CD4-positive, alpha-beta memory T cell (primary cell): ENCODE results near the gene CCPG1. TPM values are rescaled to one million over a fixed set of nuclear protein-coding genes. Genes with fewer than 3 reads are reported as not detected.
A peak's percentile ranks its signal among the peaks of the same experiment; 100 is the strongest.

ENCODE experiments used
- CTCF ChIA-PET: fragments of 350-600 bp; sonication (Branson Sonifier 250); formaldehyde crosslinking; loops from one replicate; lab custom pipeline; 2021; ENCODE audit warnings: inconsistent platforms; ENCODE audit not compliant: partially characterized antibody; lab: Charles Lee
- POLR2A ChIA-PET: fragments of 350-600 bp; sonication (Branson Sonifier 250); formaldehyde crosslinking; loops from one replicate; lab custom pipeline; 2021; ENCODE audit not compliant: partially characterized antibody; lab: Charles Lee
- DNase-seq, 5 donors: peaks; one replicate each; pipeline versions ENCODE4 v3.0.0 to v3.0.0-alpha.2; 2020 to 2022; ENCODE audit warnings: mixed read lengths in 1 of 5
- H3K27ac ChIP-seq: one replicate; pipeline ENCODE4 v1.7.0; 2013; ENCODE audit warnings: low read depth, low read length
- H3K27me3 ChIP-seq: 2 replicates; pipeline ENCODE4 v1.7.0; 2013; ENCODE audit warnings: mild to moderate bottlenecking, low read length, moderate library complexity; ENCODE audit not compliant: insufficient read depth
- H3K36me3 ChIP-seq: 2 replicates; pipeline ENCODE4 v1.7.0; 2013; ENCODE audit warnings: mild to moderate bottlenecking, low read length, moderate library complexity; ENCODE audit not compliant: insufficient read depth
- H3K4me1 ChIP-seq: 2 replicates; pipeline ENCODE4 v1.7.0; 2013; ENCODE audit warnings: mild to moderate bottlenecking, low read length, moderate library complexity; ENCODE audit not compliant: insufficient read depth
- H3K4me3 ChIP-seq, 2 donors: one replicate each; pipeline ENCODE4 v1.7.0; 2013; ENCODE audit warnings: low read length in 2 of 2, mild to moderate bottlenecking in 1 of 2
- H3K9me3 ChIP-seq, 2 donors: one replicate each; pipeline ENCODE4 v1.7.0; 2013; ENCODE audit warnings: low read length in 2 of 2, control low read depth in 1 of 2; ENCODE audit not compliant: control insufficient read depth in 1 of 2
- H3K27ac Mint-ChIP-seq, 7 donors: one replicate each; pipeline ENCODE4 v1.8.0; 2020 to 2021; ENCODE audit warnings: mixed read lengths in 7 of 7, mild to moderate bottlenecking in 6 of 7, inconsistent platforms in 3 of 7, moderate library complexity in 3 of 7
- H3K27me3 Mint-ChIP-seq, 2 donors: one replicate each; pipeline ENCODE4 v1.8.0; 2020 to 2021; ENCODE audit warnings: mixed read lengths in 2 of 2
- H3K36me3 Mint-ChIP-seq, 2 donors: one replicate each; pipeline ENCODE4 v1.8.0; 2020 to 2021; ENCODE audit warnings: mixed read lengths in 2 of 2, inconsistent platforms in 1 of 2, mild to moderate bottlenecking in 1 of 2
- H3K4me1 Mint-ChIP-seq, 4 donors: one replicate each; pipeline ENCODE4 v1.8.0; 2020 to 2021; ENCODE audit warnings: mixed read lengths in 4 of 4, mild to moderate bottlenecking in 1 of 4
- H3K4me3 Mint-ChIP-seq, 8 donors: one replicate each; pipeline ENCODE4 v1.8.0; 2020 to 2021; ENCODE audit warnings: mixed read lengths in 8 of 8, mild to moderate bottlenecking in 7 of 8, moderate library complexity in 6 of 8, inconsistent platforms in 3 of 8
- H3K9me3 Mint-ChIP-seq, 8 donors: one replicate each; pipeline ENCODE4 v1.8.0; 2020 to 2021; ENCODE audit warnings: mixed read lengths in 8 of 8, mild to moderate bottlenecking in 5 of 8, inconsistent platforms in 3 of 8, moderate library complexity in 1 of 8
- intact Hi-C: fragments of 100-400 bp; cut with micrococcal nuclease; formaldehyde crosslinking; loops from one replicate; pipeline ENCODE4 v1.15.1; 2023
- polyA plus RNA-seq, 2 donors: library from polyadenylated mRNA; unstranded; fragments of 300-500 nt; fragmentation: Illumina TruSeq; gene quantifications; one replicate each; pipeline ENCODE4 v1.2.3, GENCODE V29; 2021
- total RNA-seq, 2 experiments: library from RNA; stranded (reverse); gene quantifications; one replicate each; pipeline ENCODE4 v1.2.3, GENCODE V29; 2021

Gene CCPG1
- total and polyA plus RNA-seq, 4 experiments from 2014 or later: 30.7 to 44.2 (median 36.8) TPM

DNA sequence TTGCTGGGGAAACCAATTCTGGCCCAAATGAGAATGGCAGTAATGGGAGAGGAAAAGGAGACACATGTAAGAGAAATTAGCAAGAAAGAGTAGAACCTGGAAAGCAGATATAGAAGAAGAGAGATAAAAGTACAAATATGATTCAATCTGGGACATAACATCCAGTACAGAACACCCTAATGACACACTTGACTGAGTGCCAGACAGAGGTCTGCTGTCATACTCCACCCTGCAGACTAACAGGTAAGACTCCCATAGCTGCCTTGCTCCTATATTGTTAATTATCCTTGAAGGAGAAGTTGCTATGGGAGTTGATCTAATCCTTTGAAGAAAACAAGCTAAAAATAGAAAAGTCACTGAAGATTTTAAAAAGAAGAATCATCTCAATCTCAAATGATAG, 21.1 kb downstream of the CCPG1 start:
- ChIA-PET CTCF (no interaction called here), POLR2A (no interaction called here)

DNA sequence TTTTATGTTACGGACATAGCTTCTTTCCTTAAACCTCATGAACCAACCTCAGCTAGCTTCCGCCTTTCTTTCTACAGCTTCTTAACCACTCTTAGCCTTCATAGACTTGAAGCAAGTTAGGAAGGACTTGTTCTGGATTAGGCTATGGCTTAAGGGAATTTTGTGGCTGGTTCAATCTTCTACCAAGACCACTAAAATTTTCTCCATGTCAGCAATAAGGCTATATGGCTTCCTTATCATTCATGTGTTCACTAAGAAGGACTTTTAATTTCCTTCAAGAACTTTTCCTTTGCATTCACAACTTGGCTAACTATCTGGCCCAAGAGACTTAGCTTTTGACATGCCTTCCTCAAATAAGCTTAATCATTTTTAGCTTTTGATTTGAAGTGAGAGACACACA, 24.5 kb downstream of the CCPG1 start:
- H3K27ac ChIP-seq: no peak overlapping the region
- ChIA-PET POLR2A (no interaction called here), CTCF (interaction anchor here (1.3 to 2.6 kb wide), 2 partner anchors 25 to 56 kb away, joined by 4 to 8 read pairs; partner anchors contain the start of genes CCPG1 and PIERCE2)
- H3K27ac Mint-ChIP-seq: no peak overlapping the region
- H3K9me3 ChIP-seq: no peaks in the 10 kb centered on the region
- H3K4me1 ChIP-seq: no peaks in the 10 kb centered on the region
- H3K27me3 Mint-ChIP-seq: no peaks in the 10 kb centered on the region
- peaks cover 0 to 5% (median 1%) of the 10 kb centered on the region in 4 donors for H3K4me1 Mint-ChIP-seq
- peaks cover 14% of the 10 kb centered on the region for H3K36me3 ChIP-seq
- no peaks in the 10 kb centered on the region for H3K9me3 Mint-ChIP-seq
- no peak overlapping the region for H3K4me3 Mint-ChIP-seq
- H3K4me3 ChIP-seq: no peak overlapping the region
- intact Hi-C loops: no loop called here
- H3K27me3 ChIP-seq: no peaks in the 10 kb centered on the region
- H3K36me3 Mint-ChIP-seq: peaks cover 38 to 50% of the 10 kb centered on the region in 2 donors
- DNase-seq: no peak

More for the DNA sequence above, 21.1 kb downstream of the CCPG1 start:
- Histone ChIP-seq H3K36me3 (peaks cover 14% of the 10 kb centered on the region), H3K4me1 (no peaks in the 10 kb centered on the region), H3K9me3 (no peaks in the 10 kb centered on the region), H3K27ac (no peak overlapping the region), H3K4me3 (no peak overlapping the region), H3K27me3 (no peaks in the 10 kb centered on the region)
- no peak overlapping the region for H3K4me3 Mint-ChIP-seq
- H3K27ac Mint-ChIP-seq: no peak overlapping the region
- H3K36me3 Mint-ChIP-seq: peaks cover 40 to 44% of the 10 kb centered on the region in 2 donors
- no peaks in the 10 kb centered on the region for H3K9me3 Mint-ChIP-seq
- H3K27me3 Mint-ChIP-seq: no peaks in the 10 kb centered on the region
- H3K4me1 Mint-ChIP-seq: peaks cover 4 to 10% (median 6%) of the 10 kb centered on the region in 4 donors
- no peak for DNase-seq
- intact Hi-C loops: no loop called here

DNA sequence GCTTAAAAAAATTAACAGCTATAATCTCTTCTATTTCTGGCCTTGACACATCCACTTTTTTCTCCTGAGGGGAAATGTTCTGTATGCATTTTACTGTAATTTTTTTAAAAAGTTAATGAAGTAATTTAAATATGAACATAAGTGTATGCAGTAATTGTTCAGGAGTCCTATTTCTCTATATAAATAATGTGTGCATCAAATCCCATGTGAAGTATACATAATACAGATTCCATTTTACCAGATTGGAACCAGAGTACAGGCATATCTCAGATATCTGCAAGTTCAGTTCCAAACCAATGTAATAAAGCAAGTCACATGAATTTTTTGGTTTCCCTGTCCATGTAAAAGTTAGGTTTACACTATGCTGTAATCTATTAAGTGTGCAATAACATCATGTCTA, 26.6 kb downstream of the CCPG1 start:
- no peak for DNase-seq
- Histone ChIP-seq H3K36me3 (peaks cover 14% of the 10 kb centered on the region), H3K27ac (no peak overlapping the region), H3K4me3 (no peak overlapping the region), H3K4me1 (no peaks in the 10 kb centered on the region), H3K9me3 (no peaks in the 10 kb centered on the region), H3K27me3 (no peaks in the 10 kb centered on the region)
- H3K4me1 Mint-ChIP-seq: peaks cover 0 to 5% (median 1%) of the 10 kb centered on the region in 4 donors
- CTCF ChIA-PET: interaction anchor here (1.2 to 2.6 kb wide), 2 partner anchors 21 to 27 kb away, joined by 3 to 8 read pairs; partner anchors contain the start of genes CCPG1 and PIERCE2
- no peaks in the 10 kb centered on the region for H3K27me3 Mint-ChIP-seq
- no peaks in the 10 kb centered on the region for H3K9me3 Mint-ChIP-seq
- intact Hi-C loops: no loop called here
- H3K4me3 Mint-ChIP-seq: no peak overlapping the region
- POLR2A ChIA-PET: no interaction called here
- peaks cover 33 to 58% of the 10 kb centered on the region in 2 donors for H3K36me3 Mint-ChIP-seq
- H3K27ac Mint-ChIP-seq: no peak overlapping the region

- no peak overlapping the region for H3K4me3 Mint-ChIP-seq
- Histone ChIP-seq H3K27ac (no peak overlapping the region), H3K27me3 (no peaks in the 10 kb centered on the region), H3K4me3 (no peak overlapping the region), H3K9me3 (no peaks in the 10 kb centered on the region), H3K4me1 (no peaks in the 10 kb centered on the region), H3K36me3 (peaks cover 23% of the 10 kb centered on the region)
- peaks cover 0 to 5% (median 1%) of the 10 kb centered on the region in 4 donors for H3K4me1 Mint-ChIP-seq
- H3K36me3 Mint-ChIP-seq: peaks cover 30 to 59% of the 10 kb centered on the region in 2 donors
- CTCF ChIA-PET: no interaction called here
- no peak for DNase-seq
- POLR2A ChIA-PET: no interaction called here
- no peak overlapping the region for H3K27ac Mint-ChIP-seq
- H3K27me3 Mint-ChIP-seq: no peaks in the 10 kb centered on the region
- no peaks in the 10 kb centered on the region for H3K9me3 Mint-ChIP-seq
- intact Hi-C loops: no loop called here
These were observed 29.1 kb downstream of the CCPG1 start for GRCh38 chr15:55379095-55379494.

GRCh38 chr15:55372701-55373440, 35.3 kb downstream of the CCPG1 start:
- no peak for DNase-seq
- CTCF ChIA-PET: interaction anchor here (1.2 kb wide), 1 partner anchor 15 kb away, joined by 4 read pairs; no protein-coding TSS in a partner anchor
- Mint-ChIP-seq H3K4me3 (no peak overlapping the region), H3K4me1 (peaks cover 0 to 5% (median 2%) of the 10 kb centered on the region in 4 donors), H3K27me3 (no peaks in the 10 kb centered on the region), H3K9me3 (no peaks in the 10 kb centered on the region), H3K27ac (peak overlapping the region in 3 of 7 donors; percentile 10 to 85 (median 13)), H3K36me3 (peaks cover 38 to 68% of the 10 kb centered on the region in 2 donors)
- no peaks in the 10 kb centered on the region for H3K4me1 ChIP-seq
- H3K9me3 ChIP-seq: no peaks in the 10 kb centered on the region
- no peak overlapping the region for H3K4me3 ChIP-seq
- intact Hi-C loops: no loop called here
- no peak overlapping the region for H3K27ac ChIP-seq
- peaks cover 25% of the 10 kb centered on the region for H3K36me3 ChIP-seq
- POLR2A ChIA-PET: interaction anchor here (0.6 kb wide), 1 partner anchor 9 kb away, joined by 3 read pairs; no protein-coding TSS in a partner anchor
- no peaks in the 10 kb centered on the region for H3K27me3 ChIP-seq

- CTCF ChIA-PET: interaction anchor here (1.4 kb wide), 1 partner anchor 73 kb away, joined by 5 read pairs; no protein-coding TSS in a partner anchor
- Mint-ChIP-seq H3K27me3 (no peaks in the 10 kb centered on the region), H3K27ac (peak overlapping the region in 2 of 7 donors; percentile 10 to 21), H3K36me3 (peaks cover 28 to 47% of the 10 kb centered on the region in 2 donors), H3K9me3 (no peaks in the 10 kb centered on the region), H3K4me1 (no peaks in the 10 kb centered on the region), H3K4me3 (no peak overlapping the region)
- no peak overlapping the region for H3K27ac ChIP-seq
- H3K27me3 ChIP-seq: no peaks in the 10 kb centered on the region
- H3K4me1 ChIP-seq: no peaks in the 10 kb centered on the region
- POLR2A ChIA-PET: interaction anchor here (1.3 kb wide), 1 partner anchor 8 kb away, joined by 3 read pairs; no protein-coding TSS in a partner anchor
- intact Hi-C loops: no loop called here
- H3K36me3 ChIP-seq: peaks cover 5% of the 10 kb centered on the region
- DNase-seq: no peak
- H3K4me3 ChIP-seq: no peak overlapping the region
- H3K9me3 ChIP-seq: no peaks in the 10 kb centered on the region
These were observed 41.2 kb downstream of the CCPG1 start for GRCh38 chr15:55366981-55367380.

GRCh38 chr15:55362641-55363040, 45.5 kb downstream of the CCPG1 start:
- intact Hi-C loops: no loop called here
- Mint-ChIP-seq H3K36me3 (peaks cover 23 to 41% of the 10 kb centered on the region in 2 donors), H3K4me3 (no peak overlapping the region), H3K9me3 (no peaks in the 10 kb centered on the region), H3K27ac (peak overlapping the region in 2 of 7 donors; percentile 3 to 43), H3K4me1 (no peaks in the 10 kb centered on the region), H3K27me3 (no peaks in the 10 kb centered on the region)
- Histone ChIP-seq H3K9me3 (no peaks in the 10 kb centered on the region), H3K36me3 (no peaks in the 10 kb centered on the region), H3K27ac (no peak overlapping the region), H3K27me3 (no peaks in the 10 kb centered on the region), H3K4me3 (no peak overlapping the region), H3K4me1 (no peaks in the 10 kb centered on the region)
- no peak for DNase-seq
- CTCF ChIA-PET: no interaction called here
- POLR2A ChIA-PET: interaction anchor here (0.6 kb wide), 1 partner anchor 43 kb away, joined by 3 read pairs; the partner anchor contains the start of genes PIGB and PIGBOS1
